GM23338 (cell line): Measurements from ENCODE around the gene PPP1R9A. TPM values are rescaled to one million over a fixed set of nuclear protein-coding genes. Genes with fewer than 3 reads are reported as not detected.

Experiments
- ATAC-seq: fragments of 200-7000 bp; cut with Tn5 transposase; 3 replicates; pipeline ENCODE4 v1.9.1; 2020
- DNase-seq: peaks from one replicate; pipeline ENCODE4 v3.0.0-alpha.2; 2015; ENCODE audit warnings: low spot score
- H2AFZ ChIP-seq: fragments of 200-600 bp; sonication (generic); 2 replicates; pipeline ENCODE4 v1.8.0; 2016; ENCODE audit warnings: antibody characterized with exemption, mild to moderate bottlenecking, moderate library complexity
- H3F3A ChIP-seq: fragments of 200-600 bp; sonication (generic); replicated peaks from 2 replicates; pipeline ENCODE4 v1.8.0; 2017; ENCODE audit warnings: antibody characterized with exemption, mixed run types, low read depth
- H3K27ac ChIP-seq: fragments of 200-600 bp; sonication (generic); 2 replicates; pipeline ENCODE4 v1.6.1; 2016; ENCODE audit warnings: low read depth
- H3K27me3 ChIP-seq: fragments of 200-600 bp; sonication (generic); 2 replicates; pipeline ENCODE4 v1.8.0; 2016; ENCODE audit warnings: mild to moderate bottlenecking, mixed run types, moderate library complexity; ENCODE audit not compliant: insufficient read depth
- H3K36me3 ChIP-seq: fragments of 200-600 bp; sonication (generic); 2 replicates; pipeline ENCODE4 v1.8.0; 2016; ENCODE audit warnings: mild to moderate bottlenecking; ENCODE audit not compliant: insufficient read depth
- H3K4me1 ChIP-seq: fragments of 200-600 bp; sonication (generic); 2 replicates; pipeline ENCODE4 v1.8.0; 2016; ENCODE audit warnings: mild to moderate bottlenecking, moderate library complexity; ENCODE audit not compliant: insufficient read depth
- H3K4me2 ChIP-seq: fragments of 200-600 bp; sonication (generic); 2 replicates; pipeline ENCODE4 v1.7.1; 2017; ENCODE audit warnings: mixed run types
- H3K4me3 ChIP-seq: fragments of 200-600 bp; sonication (generic); 2 replicates; pipeline ENCODE4 v1.6.1; 2016; ENCODE audit warnings: mixed run types
- H3K79me2 ChIP-seq: fragments of 200-600 bp; sonication (generic); replicated peaks from 2 replicates; pipeline ENCODE4 v1.8.0; 2017; ENCODE audit warnings: mild to moderate bottlenecking; ENCODE audit not compliant: insufficient read depth
- H3K9me2 ChIP-seq: fragments of 200-600 bp; sonication (generic); 2 replicates; pipeline ENCODE4 v1.8.0; 2017; ENCODE audit not compliant: insufficient read depth
- H4K20me1 ChIP-seq: fragments of 200-600 bp; sonication (generic); replicated peaks from 2 replicates; pipeline ENCODE4 v1.8.0; 2017; ENCODE audit warnings: mild to moderate bottlenecking; ENCODE audit not compliant: insufficient read depth
- H3K27ac Mint-ChIP-seq: 2 replicates; pipeline ENCODE4 v1.8.0; 2020; ENCODE audit warnings: inconsistent platforms, mild to moderate bottlenecking, moderate library complexity, mixed read lengths
- H3K27me3 Mint-ChIP-seq: 3 replicates; pipeline ENCODE4 v1.8.0; 2022; ENCODE audit warnings: low read depth, mild to moderate bottlenecking, moderate library complexity, mixed read lengths, inconsistent platforms; ENCODE audit not compliant: insufficient read depth, poor library complexity
- H3K36me3 Mint-ChIP-seq: 3 replicates; pipeline ENCODE4 v1.8.0; 2021; ENCODE audit warnings: low read depth, mild to moderate bottlenecking, inconsistent platforms, moderate library complexity, mixed read lengths
- H3K4me1 Mint-ChIP-seq: 3 replicates; pipeline ENCODE4 v1.8.0; 2020; ENCODE audit warnings: mild to moderate bottlenecking, inconsistent platforms, mixed read lengths
- H3K4me3 Mint-ChIP-seq: 3 replicates; pipeline ENCODE4 v1.8.0; 2021; ENCODE audit warnings: moderate library complexity, mild to moderate bottlenecking, inconsistent platforms, mixed read lengths
- H3K9me3 Mint-ChIP-seq: 3 replicates; pipeline ENCODE4 v1.8.0; 2020; ENCODE audit warnings: moderate library complexity, mild to moderate bottlenecking, inconsistent platforms, mixed read lengths
- CREB1 ChIP-seq: fragments of 250-450 bp; sonication (Bioruptor Pico); IDR thresholded peaks from 2 replicates; pipeline ENCODE4 v1.5.0; 2020; ENCODE audit warnings: low read depth, mild to moderate bottlenecking, moderate library complexity
- ETS1 ChIP-seq: IDR thresholded peaks from 2 replicates; pipeline ENCODE4 v1.6.1; 2016; ENCODE audit warnings: antibody characterized with exemption
- EZH2 ChIP-seq: fragments of 200-600 bp; sonication (generic); IDR thresholded peaks from one replicate; pipeline ENCODE4 v1.8.0; 2017; ENCODE audit warnings: antibody characterized with exemption, mild to moderate bottlenecking, low read depth; ENCODE audit not compliant: unreplicated experiment
- EZH2phosphoT487 ChIP-seq: fragments of 200-600 bp; sonication (generic); IDR thresholded peaks from one replicate; pipeline ENCODE4 v1.8.1; 2018; ENCODE audit warnings: antibody characterized with exemption; ENCODE audit not compliant: unreplicated experiment
- JUNB ChIP-seq: IDR thresholded peaks from one replicate; pipeline ENCODE4 v1.6.1; 2016; ENCODE audit warnings: antibody characterized with exemption; ENCODE audit not compliant: unreplicated experiment
- NANOG ChIP-seq: IDR thresholded peaks from 2 replicates; pipeline ENCODE4 v1.6.1; 2016; ENCODE audit warnings: antibody characterized with exemption, borderline replicate concordance
- POLR2AphosphoS5 ChIP-seq: IDR thresholded peaks from 2 replicates; pipeline ENCODE4 v1.6.1; 2016; ENCODE audit warnings: antibody characterized with exemption, low read depth
- REST ChIP-seq: IDR thresholded peaks from one replicate; pipeline ENCODE4 v1.6.1; 2018; ENCODE audit warnings: antibody characterized with exemption; ENCODE audit not compliant: unreplicated experiment
- STAT1 ChIP-seq: IDR thresholded peaks from one replicate; pipeline ENCODE4 v1.6.1; 2016; ENCODE audit warnings: antibody characterized with exemption; ENCODE audit not compliant: unreplicated experiment
- ZNF114 ChIP-seq: fragments of 250-450 bp; sonication (Bioruptor Pico); IDR thresholded peaks from 2 replicates; pipeline ENCODE4 v1.5.0; 2020; ENCODE audit warnings: mild to moderate bottlenecking, moderate library complexity
- ZNF331 ChIP-seq: fragments of 250-450 bp; sonication (Bioruptor Pico); IDR thresholded peaks from 2 replicates; pipeline ENCODE4 v1.5.0; 2020; ENCODE audit warnings: low read depth, mild to moderate bottlenecking, moderate library complexity
- ZNF462 ChIP-seq: fragments of 250-450 bp; sonication (Bioruptor Pico); IDR thresholded peaks from 2 replicates; pipeline ENCODE4 v1.5.0; 2020; ENCODE audit warnings: mild to moderate bottlenecking, moderate library complexity
- polyA plus RNA-seq: library from polyadenylated mRNA; unstranded; fragments of >200 nt; fragmentation: Nextera tagmentation; extraction: Ambion mirVana; gene quantifications from 2 replicates; pipeline ENCODE4 v1.2.1, GENCODE V29; 2016
- total RNA-seq: library from RNA; depleted of rRNA; stranded (reverse); fragments of >200 nt; shearing (Covaris generic); gene quantifications from 2 replicates; pipeline ENCODE4 v1.2.3, GENCODE V29; 2014
- TF ChIP-seq, protein P1 (sequence below), 2 experiments: fragments of 200-600 bp in 1 of 2; sonication (generic) in 1 of 2; conservative IDR thresholded peaks; 2 replicates each; pipeline versions ENCODE4 v1.5.1 to v1.6.1; 2016 to 2017; ENCODE audit warnings: antibody characterized with exemption in 2 of 2, low read depth in 2 of 2, mild to moderate bottlenecking in 2 of 2, moderate library complexity in 1 of 2

Gene PPP1R9A
- total and polyA plus RNA-seq, 2 experiments from 2014 or later: 10.6 to 31.8 TPM

- H3K4me2 ChIP-seq: no peak overlapping the region
- peaks cover 16% of the 10 kb centered on the region; the same call in 2 of the 3 replicates for H3K4me1 Mint-ChIP-seq
- H3K27me3 ChIP-seq: no peaks in the 10 kb centered on the region
- no peaks in the 10 kb centered on the region for H3K9me3 Mint-ChIP-seq
- H3K36me3 ChIP-seq: no peaks in the 10 kb centered on the region
- no peaks in the 10 kb centered on the region for H3K36me3 Mint-ChIP-seq
- TF ChIP-seq STAT1 (no peak), ZNF462 (CRISPR knock-in tag) (no peak), CREB1 (CRISPR knock-in tag) (no peak), ETS1 (no peak), JUNB (no peak), POLR2AphosphoS5 (no peak), REST (no peak), EZH2phosphoT487 (no peak), EZH2 (no peak), ZNF114 (CRISPR knock-in tag) (no peak), NANOG (no peak), ZNF331 (CRISPR knock-in tag) (no peak)
- TF ChIP-seq, protein P1, sequence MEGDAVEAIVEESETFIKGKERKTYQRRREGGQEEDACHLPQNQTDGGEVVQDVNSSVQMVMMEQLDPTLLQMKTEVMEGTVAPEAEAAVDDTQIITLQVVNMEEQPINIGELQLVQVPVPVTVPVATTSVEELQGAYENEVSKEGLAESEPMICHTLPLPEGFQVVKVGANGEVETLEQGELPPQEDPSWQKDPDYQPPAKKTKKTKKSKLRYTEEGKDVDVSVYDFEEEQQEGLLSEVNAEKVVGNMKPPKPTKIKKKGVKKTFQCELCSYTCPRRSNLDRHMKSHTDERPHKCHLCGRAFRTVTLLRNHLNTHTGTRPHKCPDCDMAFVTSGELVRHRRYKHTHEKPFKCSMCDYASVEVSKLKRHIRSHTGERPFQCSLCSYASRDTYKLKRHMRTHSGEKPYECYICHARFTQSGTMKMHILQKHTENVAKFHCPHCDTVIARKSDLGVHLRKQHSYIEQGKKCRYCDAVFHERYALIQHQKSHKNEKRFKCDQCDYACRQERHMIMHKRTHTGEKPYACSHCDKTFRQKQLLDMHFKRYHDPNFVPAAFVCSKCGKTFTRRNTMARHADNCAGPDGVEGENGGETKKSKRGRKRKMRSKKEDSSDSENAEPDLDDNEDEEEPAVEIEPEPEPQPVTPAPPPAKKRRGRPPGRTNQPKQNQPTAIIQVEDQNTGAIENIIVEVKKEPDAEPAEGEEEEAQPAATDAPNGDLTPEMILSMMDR (conservative IDR thresholded peaks at IDR 0.05; ENCODE audit: low read depth in 2 of 2): no peak
- no peak overlapping the region for H3K27ac Mint-ChIP-seq
- no peaks in the 10 kb centered on the region for H4K20me1 ChIP-seq
- no peak overlapping the region for H3K4me3 ChIP-seq
- no peak overlapping the region for H3K27ac ChIP-seq
- H3K4me1 ChIP-seq: peaks cover 7% of the 10 kb centered on the region; the same call in 1 of the 2 replicates
- no peak for DNase-seq
- peaks cover 10% of the 10 kb centered on the region for H3K79me2 ChIP-seq
- peaks cover 2% of the 10 kb centered on the region for H3K27me3 Mint-ChIP-seq
- H3F3A ChIP-seq: no peaks in the 10 kb centered on the region
- H3K9me2 ChIP-seq: no peaks in the 10 kb centered on the region
- H3K4me3 Mint-ChIP-seq: no peak overlapping the region
- no peak; the same call in 2 of the 3 replicates for ATAC-seq
- no peak overlapping the region for H2AFZ ChIP-seq
Observed at GRCh38 chr7:95046494-95047240, 139.3 kb downstream of the PPP1R9A start.
